WTC11 (cell line): ENCODE measurements around the gene UBR2. TPM values are rescaled to one million over a fixed set of nuclear protein-coding genes. Genes with fewer than 3 reads are reported as not detected.

ENCODE experiments used
- ATAC-seq: fragments of 200-7000 bp; cut with Tn5 transposase; 2 replicates; pipeline ENCODE4 v1.10.0; 2021; ENCODE audit warnings: mild to moderate bottlenecking, moderate library complexity
- CTCF ChIA-PET: fragments of 300-600 bp; sonication (Branson Sonifier 250); formaldehyde crosslinking; loops from one replicate; lab custom pipeline; 2021; ENCODE audit warnings: antibody characterized with exemption; lab: Charles Lee
- POLR2A ChIA-PET: fragments of 350-600 bp; sonication (Branson Sonifier 250); formaldehyde crosslinking; loops from one replicate; lab custom pipeline; 2021; ENCODE audit warnings: antibody characterized with exemption; lab: Charles Lee
- DNase-seq: peaks from one replicate; pipeline ENCODE4 v3.0.0; 2021; ENCODE audit warnings: low spot score
- H3K27ac Mint-ChIP-seq: 2 replicates; pipeline ENCODE4 v1.8.0; 2021; ENCODE audit warnings: mixed read lengths
- H3K27me3 Mint-ChIP-seq: 2 replicates; pipeline ENCODE4 v1.8.0; 2021; ENCODE audit warnings: low read depth, mild to moderate bottlenecking, moderate library complexity, mixed read lengths
- H3K36me3 Mint-ChIP-seq: 2 replicates; pipeline ENCODE4 v1.8.0; 2021; ENCODE audit warnings: mixed read lengths
- H3K4me1 Mint-ChIP-seq: 2 replicates; pipeline ENCODE4 v1.8.0; 2022; ENCODE audit warnings: mixed read lengths
- H3K4me3 Mint-ChIP-seq: 2 replicates; pipeline ENCODE4 v1.8.0; 2021; ENCODE audit warnings: mild to moderate bottlenecking, moderate library complexity, mixed read lengths
- H3K9me3 Mint-ChIP-seq: 2 replicates; pipeline ENCODE4 v1.8.0; 2021; ENCODE audit warnings: mixed read lengths
- AR ChIP-seq: fragments of 250-450 bp; sonication (Bioruptor Pico); IDR thresholded peaks from 2 replicates; pipeline ENCODE4 v1.9.0; 2021; ENCODE audit warnings: mild to moderate bottlenecking
- ARID4B ChIP-seq: sonication (generic); formaldehyde crosslinking; IDR thresholded peaks from 2 replicates; pipeline ENCODE4 v1.8.0; 2023; ENCODE audit warnings: missing genetic modification reagents, mild to moderate bottlenecking, borderline replicate concordance
- ATF2 ChIP-seq: sonication (generic); formaldehyde crosslinking; IDR thresholded peaks from 2 replicates; pipeline ENCODE4 v1.8.1; 2022; ENCODE audit warnings: low read depth, missing genetic modification reagents, borderline replicate concordance
- E2F4 ChIP-seq: sonication (generic); formaldehyde crosslinking; IDR thresholded peaks from 2 replicates; pipeline ENCODE4 v1.8.1; 2022; ENCODE audit warnings: low read depth, mild to moderate bottlenecking, moderate library complexity, missing genetic modification reagents, borderline replicate concordance
- E2F5 ChIP-seq: sonication (generic); formaldehyde crosslinking; IDR thresholded peaks from 2 replicates; pipeline ENCODE4 v1.8.1; 2022; ENCODE audit warnings: mild to moderate bottlenecking, moderate library complexity, missing genetic modification reagents
- ELF4 ChIP-seq: sonication (generic); formaldehyde crosslinking; IDR thresholded peaks from 2 replicates; pipeline ENCODE4 v1.8.1; 2022; ENCODE audit warnings: low read depth, mild to moderate bottlenecking, moderate library complexity, missing genetic modification reagents
- IRF2 ChIP-seq: sonication (generic); formaldehyde crosslinking; IDR thresholded peaks from 2 replicates; pipeline ENCODE4 v1.8.0; 2022; ENCODE audit warnings: low read depth, missing genetic modification reagents, borderline replicate concordance
- JAZF1 ChIP-seq: fragments of 250-450 bp; sonication (Bioruptor Pico); IDR thresholded peaks from 2 replicates; pipeline ENCODE4 v1.9.0; 2021; ENCODE audit warnings: moderate library complexity, mild to moderate bottlenecking, inconsistent platforms
- JUN ChIP-seq: sonication (generic); formaldehyde crosslinking; IDR thresholded peaks from 2 replicates; pipeline ENCODE4 v1.8.0; 2023; ENCODE audit warnings: mild to moderate bottlenecking, missing genetic modification reagents
- KAT7 ChIP-seq: sonication (generic); formaldehyde crosslinking; IDR thresholded peaks from 2 replicates; pipeline ENCODE4 v1.8.1; 2023; ENCODE audit warnings: missing genetic modification reagents, mild to moderate bottlenecking, borderline replicate concordance
- NR3C1 ChIP-seq: sonication (generic); formaldehyde crosslinking; conservative IDR thresholded peaks from 2 replicates; pipeline ENCODE4 v1.8.1; 2023; ENCODE audit warnings: low read depth, mild to moderate bottlenecking, missing genetic modification reagents
- RORB ChIP-seq: fragments of 250-450 bp; sonication (Bioruptor Pico); IDR thresholded peaks from 2 replicates; pipeline ENCODE4 v1.9.0; 2021; ENCODE audit warnings: mild to moderate bottlenecking
- SMAD4 ChIP-seq: sonication (generic); formaldehyde crosslinking; IDR thresholded peaks from 2 replicates; pipeline ENCODE4 v1.8.0; 2022; ENCODE audit warnings: mild to moderate bottlenecking, missing genetic modification reagents
- SOX15 ChIP-seq: fragments of 250-450 bp; sonication (Bioruptor Pico); IDR thresholded peaks from 2 replicates; pipeline ENCODE4 v1.9.0; 2021; ENCODE audit warnings: mild to moderate bottlenecking
- TCF7 ChIP-seq: sonication (generic); formaldehyde crosslinking; IDR thresholded peaks from 2 replicates; pipeline ENCODE4 v1.8.0; 2022; ENCODE audit warnings: mild to moderate bottlenecking, low read depth, missing genetic modification reagents, moderate library complexity
- TEAD4 ChIP-seq: sonication (generic); formaldehyde crosslinking; IDR thresholded peaks from 2 replicates; pipeline ENCODE4 v1.8.0; 2022; ENCODE audit warnings: mild to moderate bottlenecking, missing genetic modification reagents
- ZNF263 ChIP-seq: sonication (generic); formaldehyde crosslinking; IDR thresholded peaks from 2 replicates; pipeline ENCODE4 v1.8.1; 2022; ENCODE audit warnings: low read depth, mild to moderate bottlenecking, moderate library complexity, missing genetic modification reagents
- ZNF317 ChIP-seq: sonication (generic); formaldehyde crosslinking; IDR thresholded peaks from 2 replicates; pipeline ENCODE4 v1.8.1; 2023; ENCODE audit warnings: low read depth, mild to moderate bottlenecking, moderate library complexity, missing genetic modification reagents, borderline replicate concordance
- ZNF532 ChIP-seq: fragments of 250-450 bp; sonication (Bioruptor Pico); IDR thresholded peaks from 2 replicates; pipeline ENCODE4 v1.9.0; 2021; ENCODE audit warnings: mild to moderate bottlenecking, borderline replicate concordance
- total RNA-seq: library from RNA; stranded (reverse); gene quantifications from 3 replicates; pipeline ENCODE4 v1.2.3, GENCODE V29; 2021

Gene UBR2
- total RNA-seq, 1 experiment from 2014 or later, result 18.8 TPM

- TF ChIP-seq E2F5, result no peak
- TF ChIP-seq SOX15 (CRISPR knock-in tag), result no peak
- no peak for TF ChIP-seq ATF2
- TF ChIP-seq JAZF1 (CRISPR knock-in tag), result no peak
- no peak for TF ChIP-seq E2F4
Measured at GRCh38 chr6:42527204-42527603, 36.6 kb upstream of the UBR2 start (continued).

- no peaks in the 10 kb centered on the region for H3K36me3 Mint-ChIP-seq
- no peaks in the 10 kb centered on the region for H3K9me3 Mint-ChIP-seq
- no peak overlapping the region for H3K27ac Mint-ChIP-seq
- DNase-seq (no peak), ATAC-seq (no peak)
- no peaks in the 10 kb centered on the region for H3K4me1 Mint-ChIP-seq
- POLR2A ChIA-PET, result no interaction called here
- CTCF ChIA-PET, result no interaction called here
- H3K27me3 Mint-ChIP-seq, result no peaks in the 10 kb centered on the region
- H3K4me3 Mint-ChIP-seq, result no peak overlapping the region
- TF ChIP-seq ZNF263 (no peak), TCF7 (CRISPR knock-in tag) (no peak), E2F5 (no peak), ARID4B (CRISPR knock-in tag) (no peak), SMAD4 (CRISPR knock-in tag) (no peak), IRF2 (no peak), KAT7 (no peak), ZNF317 (no peak), E2F4 (no peak), TEAD4 (CRISPR knock-in tag) (no peak), ZNF532 (CRISPR knock-in tag) (no peak), RORB (CRISPR knock-in tag) (no peak), AR (CRISPR knock-in tag) (no peak), ELF4 (CRISPR knock-in tag) (no peak), JUN (CRISPR knock-in tag) (no peak), NR3C1 (no peak)
Measured at GRCh38 chr6:42530296-42530695, 33.5 kb upstream of the UBR2 start.
